GM19328 (cell line): Measurements from ENCODE around the gene SORCS3.
A peak's percentile ranks its signal among the peaks of the same experiment; 100 is the strongest.

ENCODE experiments used
- ATAC-seq: cut with Tn5 transposase; IDR thresholded peaks from one replicate; pipeline ENCODE4 v1.9.1; 2021; ENCODE audit warnings: mild to moderate bottlenecking, moderate library complexity; ENCODE audit not compliant: unreplicated experiment

Gene SORCS3

GRCh38 chr10:104641187-104641936, at the start of gene SORCS3:
TSS of gene SORCS3 (plus strand) at chr10:104641290.
- ATAC-seq = no peak

GRCh38 chr10:104591441-104591840, 49.6 kb upstream of the SORCS3 start:
- ATAC-seq = no peak

- no peak for ATAC-seq
Measured at GRCh38 chr10:104601166-104601565, 39.9 kb upstream of the SORCS3 start.

- ATAC-seq = no peak
Measured at GRCh38 chr10:104608091-104608828, 32.8 kb upstream of the SORCS3 start.

GRCh38 chr10:104612571-104613205, 28.4 kb upstream of the SORCS3 start:
- no peak for ATAC-seq

GRCh38 chr10:104613406-104613805, 27.7 kb upstream of the SORCS3 start:
- ATAC-seq = no peak

GRCh38 chr10:104614245-104614831, 26.8 kb upstream of the SORCS3 start:
- peak; percentile 65 for ATAC-seq

GRCh38 chr10:104615136-104615535, 26.0 kb upstream of the SORCS3 start:
- no peak for ATAC-seq

- no peak for ATAC-seq
Measured at GRCh38 chr10:104617831-104618230, 23.3 kb upstream of the SORCS3 start.

- no peak for ATAC-seq
Measured at GRCh38 chr10:104622175-104622574, 18.9 kb upstream of the SORCS3 start.

- ATAC-seq = no peak
Measured at GRCh38 chr10:104622598-104623209, 18.4 kb upstream of the SORCS3 start.

- no peak for ATAC-seq
Measured at GRCh38 chr10:104630731-104631130, 10.4 kb upstream of the SORCS3 start.

GRCh38 chr10:104631946-104632345, 9.1 kb upstream of the SORCS3 start:
- ATAC-seq = no peak

GRCh38 chr10:104638861-104639589, 2.1 kb upstream of the SORCS3 start:
- ATAC-seq = no peak

GRCh38 chr10:104639590-104640338, 1.3 kb upstream of the SORCS3 start:
- ATAC-seq = no peak

GRCh38 chr10:104640339-104641186, 527 bp upstream of the SORCS3 start:
- no peak for ATAC-seq

GRCh38 chr10:104641937-104642657, 1.0 kb downstream of the SORCS3 start:
- ATAC-seq = no peak

GRCh38 chr10:104642658-104643302, 1.7 kb downstream of the SORCS3 start:
- no peak for ATAC-seq
